Keratinocyte (primary cell): Measurements from ENCODE around the gene CDH22.

Source experiments
- EZH2 ChIP-seq: IDR thresholded peaks from one replicate; pipeline ENCODE4 v1.6.1; 2012; ENCODE audit warnings: inconsistent platforms, mild to moderate bottlenecking, low read length, moderate library complexity
- TF ChIP-seq, protein P1 (sequence below), 3 experiments: IDR thresholded peaks in 1 of 3; conservative IDR thresholded peaks in 1 of 3; optimal IDR thresholded peaks in 1 of 3; 2 replicates in 2 of 3; 3 replicates in 1 of 3; pipeline versions ENCODE3 to v1.5.1; 2011; ENCODE audit warnings: low read length in 3 of 3, mild to moderate bottlenecking in 3 of 3, moderate library complexity in 2 of 3, control low read depth in 1 of 3, inconsistent platforms in 1 of 3; ENCODE audit not compliant: insufficient read depth in 2 of 3; ENCODE audit errors: extremely low read depth in 1 of 3

DNA sequence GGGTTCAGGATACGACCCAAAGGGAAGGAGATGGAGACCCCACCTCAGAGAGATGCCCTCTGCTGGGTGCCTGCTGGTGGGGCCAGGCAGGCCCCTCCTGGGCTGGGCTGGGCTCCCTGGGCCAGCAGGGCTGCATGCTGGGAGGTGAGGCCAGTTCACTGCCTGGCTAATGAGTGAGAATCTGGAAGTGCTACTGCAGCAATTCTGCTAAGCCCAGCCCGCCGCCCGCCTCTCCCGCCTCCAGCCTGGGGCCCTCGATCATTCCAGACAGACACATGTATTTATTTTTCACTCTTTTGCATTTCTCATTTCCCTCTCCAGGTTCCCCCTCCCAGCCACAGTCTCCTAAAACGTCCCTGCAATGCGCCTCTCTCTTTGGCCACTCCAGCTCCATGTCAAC, 79.6 kb downstream of the CDH22 start:
- TF ChIP-seq, protein P1, sequence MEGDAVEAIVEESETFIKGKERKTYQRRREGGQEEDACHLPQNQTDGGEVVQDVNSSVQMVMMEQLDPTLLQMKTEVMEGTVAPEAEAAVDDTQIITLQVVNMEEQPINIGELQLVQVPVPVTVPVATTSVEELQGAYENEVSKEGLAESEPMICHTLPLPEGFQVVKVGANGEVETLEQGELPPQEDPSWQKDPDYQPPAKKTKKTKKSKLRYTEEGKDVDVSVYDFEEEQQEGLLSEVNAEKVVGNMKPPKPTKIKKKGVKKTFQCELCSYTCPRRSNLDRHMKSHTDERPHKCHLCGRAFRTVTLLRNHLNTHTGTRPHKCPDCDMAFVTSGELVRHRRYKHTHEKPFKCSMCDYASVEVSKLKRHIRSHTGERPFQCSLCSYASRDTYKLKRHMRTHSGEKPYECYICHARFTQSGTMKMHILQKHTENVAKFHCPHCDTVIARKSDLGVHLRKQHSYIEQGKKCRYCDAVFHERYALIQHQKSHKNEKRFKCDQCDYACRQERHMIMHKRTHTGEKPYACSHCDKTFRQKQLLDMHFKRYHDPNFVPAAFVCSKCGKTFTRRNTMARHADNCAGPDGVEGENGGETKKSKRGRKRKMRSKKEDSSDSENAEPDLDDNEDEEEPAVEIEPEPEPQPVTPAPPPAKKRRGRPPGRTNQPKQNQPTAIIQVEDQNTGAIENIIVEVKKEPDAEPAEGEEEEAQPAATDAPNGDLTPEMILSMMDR (optimal IDR thresholded peaks at IDR 0.05 in 1 of 3, IDR thresholded peaks at IDR 0.05 in 1 of 3, conservative IDR thresholded peaks at IDR 0.05 in 1 of 3; ENCODE audit: extremely low read depth in 1 of 3, insufficient read depth in 2 of 3, low read length in 3 of 3), result no peak
- TF ChIP-seq EZH2, result no peak
